ENCODE results near the gene RNF112. TPM values are rescaled to one million over a fixed set of nuclear protein-coding genes. Genes with fewer than 3 reads are reported as not detected.

RNF112 gene, protein sequence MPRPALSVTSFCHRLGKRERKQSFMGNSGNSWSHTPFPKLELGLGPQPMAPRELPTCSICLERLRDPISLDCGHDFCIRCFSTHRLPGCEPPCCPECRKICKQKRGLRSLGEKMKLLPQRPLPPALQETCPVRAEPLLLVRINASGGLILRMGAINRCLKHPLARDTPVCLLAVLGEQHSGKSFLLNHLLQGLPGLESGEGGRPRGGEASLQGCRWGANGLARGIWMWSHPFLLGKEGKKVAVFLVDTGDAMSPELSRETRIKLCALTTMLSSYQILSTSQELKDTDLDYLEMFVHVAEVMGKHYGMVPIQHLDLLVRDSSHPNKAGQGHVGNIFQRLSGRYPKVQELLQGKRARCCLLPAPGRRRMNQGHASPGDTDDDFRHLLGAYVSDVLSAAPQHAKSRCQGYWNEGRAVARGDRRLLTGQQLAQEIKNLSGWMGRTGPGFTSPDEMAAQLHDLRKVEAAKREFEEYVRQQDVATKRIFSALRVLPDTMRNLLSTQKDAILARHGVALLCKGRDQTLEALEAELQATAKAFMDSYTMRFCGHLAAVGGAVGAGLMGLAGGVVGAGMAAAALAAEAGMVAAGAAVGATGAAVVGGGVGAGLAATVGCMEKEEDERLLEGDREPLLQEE
- total RNA-seq (2021; fragmentation: NEBNext Ultra II Directional; extraction: Animal tissue kit (Norgen Biotek cat#: 25700)) (2.2 and 2.3 TPM in 2 replicates), polyA plus RNA-seq (2011; rRNA removed) (1.1 and 1.7 TPM in 2 replicates), polyA minus RNA-seq (2011; rRNA and poly(A)+ RNA removed) (0.68 and 0.98 TPM in 2 replicates)
- 1.7 TPM for polyA plus RNA-seq (2011; cell fraction: cytosol; rRNA removed)
- polyA plus RNA-seq (2011; cell fraction: nucleus; rRNA removed), result 8.6 TPM
- polyA plus RNA-seq (2012, experiment 1 of 2), result 1.4 to 3.8 TPM (median 2.5 TPM) in 4 replicates
- 0.79 TPM for polyA plus RNA-seq (2012, experiment 2 of 2)
- polyA plus RNA-seq (2013, experiment 1 of 2), result 0.85 TPM
- 0.90 TPM for polyA plus RNA-seq (2013, experiment 2 of 2)
- 4.6 TPM for polyA minus RNA-seq (2011; cell fraction: cytosol; rRNA and poly(A)+ RNA removed)
- polyA minus RNA-seq (2011; cell fraction: nucleus; rRNA and poly(A)+ RNA removed), result 1.6 TPM
- long read RNA-seq, experiment 1, result 0 reads
- long read RNA-seq, experiment 2, partial matches to known transcripts, result 0 of 1 reads
- long read RNA-seq, experiment 2, other reads (novel, unspliced or antisense), result 1 of 1 reads

DNA sequence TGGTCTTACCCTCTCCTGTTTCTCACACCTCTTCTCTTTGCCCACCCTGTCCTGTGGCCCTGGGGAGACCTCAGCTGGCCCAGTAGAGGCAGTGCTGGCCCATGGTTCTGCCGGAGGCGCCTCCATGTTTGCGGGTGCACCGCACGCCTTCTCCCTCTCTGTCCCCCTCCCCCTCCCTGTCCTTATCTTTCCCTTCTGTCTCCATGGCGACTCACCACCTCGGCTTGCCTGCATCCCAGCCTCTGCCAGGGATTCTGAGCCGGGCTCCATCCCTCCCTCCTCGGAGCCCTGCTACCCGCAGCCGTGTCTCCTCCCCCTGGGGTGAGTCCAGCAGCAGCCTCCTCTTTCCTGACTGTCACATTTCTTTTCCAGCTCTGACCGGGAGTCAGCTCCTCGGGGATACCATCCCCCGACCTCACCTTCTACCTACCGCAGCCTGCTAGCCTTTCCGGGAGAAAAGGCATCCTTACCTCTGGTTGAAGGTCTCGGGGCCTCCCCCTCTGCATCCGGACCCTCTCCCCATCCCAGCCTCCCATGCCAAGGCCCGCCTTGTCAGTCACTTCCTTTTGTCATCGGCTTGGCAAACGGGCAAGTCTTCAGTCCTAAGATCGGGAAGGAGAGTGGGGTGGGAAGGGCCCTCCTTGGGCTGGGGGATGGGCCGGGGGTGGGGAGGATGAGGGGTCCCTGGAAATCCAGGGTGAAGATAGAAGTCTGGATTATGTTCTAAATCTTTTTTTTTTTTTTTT, at the start of gene RNF112:
TSS of gene RNF112 (plus strand) at position 358 of the 746 bp plus-strand sequence. CDS start at position 535, 177 bp downstream.
- 54% methylated on average over 21 of the region's 23 CpGs; no CpG with 5 or more reads in 1 of the 2 experiments for WGBS, 2 experiments (ENCODE audit: extremely low coverage in 1 of 2, insufficient coverage in 1 of 2, insufficient read length in 1 of 2, insufficient replicate concordance in 2 of 2, low coverage in 1 of 2, low lambda C conversion rate in 2 of 2, missing lambda C conversion rate in 1 of 2)
- Histone ChIP-seq H3K14ac (ENCODE audit: insufficient read length) (no peak within 1 kb of the TSS), H3K18ac (ENCODE audit: extremely low read depth, low read length) (peak within 1 kb of the TSS; percentile 32), H3K4ac (replicated peaks; ENCODE audit: insufficient read length, low read depth, low read length) (peak within 1 kb of the TSS; percentile 39), H3K36me3 (ENCODE audit: control insufficient read depth in 2 of 4, insufficient read depth in 4 of 4, low read length in 3 of 4) (no peaks in the 10 kb centered on the region), H4K8ac (ENCODE audit: extremely low read depth, insufficient read depth, low read length) (peak within 1 kb of the TSS; percentile 23; the same call in 1 of the 2 replicates), H4K20me1 (replicated peaks in 1 of 2; ENCODE audit: control insufficient read depth in 1 of 2, insufficient read depth in 2 of 2, low read length in 2 of 2) (no peaks in the 10 kb centered on the region), H4K5ac (ENCODE audit: insufficient read length, low read depth, low read length) (no peak within 1 kb of the TSS), H4K91ac (replicated peaks; ENCODE audit: insufficient read length, low read length) (peak within 1 kb of the TSS; percentile 69), H3K4me3 (ENCODE audit: extremely low read depth in 1 of 4, insufficient read depth in 2 of 4, low read depth in 3 of 4, low read length in 4 of 4) (peak within 1 kb of the TSS in 1 of 4 experiments; percentile 46; a peak in 3 of 8 replicates), H3K9ac (replicated peaks in 1 of 4; ENCODE audit: extremely low read depth in 1 of 4, low read depth in 3 of 4, low read length in 3 of 4) (no peak within 1 kb of the TSS), H2BK12ac (ENCODE audit: low read depth, low read length) (peak within 1 kb of the TSS; percentile 62; the same call in 1 of the 2 replicates), H3K79me1 (ENCODE audit: low read depth, low read length) (no peaks in the 10 kb centered on the region), H3K23me2 (ENCODE audit: low read depth, low read length) (0 out of 2 replicates have a peak, but pooled peaks cover 3% of the 10 kb centered on the region), H2AFZ (ENCODE audit: low read length) (no peak within 1 kb of the TSS), H2BK15ac (ENCODE audit: low read length) (peak within 1 kb of the TSS; percentile 55; the same call in 1 of the 2 replicates), H3K56ac (replicated peaks; ENCODE audit: insufficient read length, low read depth, low read length) (peak within 1 kb of the TSS; percentile 18), H2BK20ac (ENCODE audit: low read length) (peak within 1 kb of the TSS; percentile 66; the same call in 1 of the 2 replicates), H3K27me3 (replicated peaks in 1 of 4; ENCODE audit: control insufficient read depth in 3 of 4, extremely low read depth in 1 of 4, insufficient read depth in 3 of 4, low read length in 3 of 4) (peaks cover 0 to 4% (median 0%) of the 10 kb centered on the region in 4 experiments; a peak in 1 of 7 replicates), H3K79me2 (ENCODE audit: control insufficient read depth in 1 of 2, insufficient read depth in 2 of 2, low read length in 2 of 2) (no peaks in the 10 kb centered on the region), H3K9me3 (ENCODE audit: insufficient read depth in 2 of 2, low read depth in 1 of 2, low read length in 1 of 2) (no peaks in the 10 kb centered on the region), H3K4me2 (ENCODE audit: insufficient read depth in 1 of 2, low read depth in 2 of 2, low read length in 2 of 2) (peak within 1 kb of the TSS; percentile 22 to 62; a peak in 3 of 4 replicates), H2BK120ac (replicated peaks; ENCODE audit: low read depth, low read length) (no peak within 1 kb of the TSS), H2BK5ac (ENCODE audit: low read depth, low read length) (peak within 1 kb of the TSS; percentile 49; the same call in 1 of the 2 replicates), H3K23ac (ENCODE audit: insufficient read length) (no peak within 1 kb of the TSS), H3K27ac (ENCODE audit: low read depth, low read length) (no peak within 1 kb of the TSS), H3K4me1 (replicated peaks in 1 of 4; ENCODE audit: control insufficient read depth in 3 of 4, insufficient read depth in 4 of 4, low read length in 3 of 4) (peaks cover 0 to 13% (median 6%) of the 10 kb centered on the region in 4 experiments; a peak in 4 of 7 replicates), H2AK5ac (ENCODE audit: low read depth, low read length) (peak within 1 kb of the TSS; percentile 3; the same call in 1 of the 2 replicates)
- DNase-seq (ENCODE audit: low read depth in 1 of 2, low spot score in 2 of 2) (no peak), FAIRE-seq (no peak)
- CTCF ChIA-PET (ENCODE audit: partially characterized antibody), result interaction anchor here (0.9 to 3.5 kb wide), 6 partner anchors 14 to 355 kb away, joined by 3 to 10 read pairs (median 4); partner anchors contain the start of gene B9D1
- POLR2A ChIA-PET (ENCODE audit: partially characterized antibody), result interaction anchor here (1.1 to 1.9 kb wide), 3 partner anchors 11 to 18 kb away, joined by 3 to 5 read pairs (median 3); no protein-coding TSS in a partner anchor
- TF ChIP-seq, protein P1, sequence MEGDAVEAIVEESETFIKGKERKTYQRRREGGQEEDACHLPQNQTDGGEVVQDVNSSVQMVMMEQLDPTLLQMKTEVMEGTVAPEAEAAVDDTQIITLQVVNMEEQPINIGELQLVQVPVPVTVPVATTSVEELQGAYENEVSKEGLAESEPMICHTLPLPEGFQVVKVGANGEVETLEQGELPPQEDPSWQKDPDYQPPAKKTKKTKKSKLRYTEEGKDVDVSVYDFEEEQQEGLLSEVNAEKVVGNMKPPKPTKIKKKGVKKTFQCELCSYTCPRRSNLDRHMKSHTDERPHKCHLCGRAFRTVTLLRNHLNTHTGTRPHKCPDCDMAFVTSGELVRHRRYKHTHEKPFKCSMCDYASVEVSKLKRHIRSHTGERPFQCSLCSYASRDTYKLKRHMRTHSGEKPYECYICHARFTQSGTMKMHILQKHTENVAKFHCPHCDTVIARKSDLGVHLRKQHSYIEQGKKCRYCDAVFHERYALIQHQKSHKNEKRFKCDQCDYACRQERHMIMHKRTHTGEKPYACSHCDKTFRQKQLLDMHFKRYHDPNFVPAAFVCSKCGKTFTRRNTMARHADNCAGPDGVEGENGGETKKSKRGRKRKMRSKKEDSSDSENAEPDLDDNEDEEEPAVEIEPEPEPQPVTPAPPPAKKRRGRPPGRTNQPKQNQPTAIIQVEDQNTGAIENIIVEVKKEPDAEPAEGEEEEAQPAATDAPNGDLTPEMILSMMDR (IDR thresholded peaks at IDR 0.05; ENCODE audit: control extremely low read depth in 1 of 3, insufficient read depth in 1 of 3, low read depth in 1 of 3, low read length in 3 of 3), result peak in 1 of 3 experiments; percentile 6; a peak in 1 of 4 replicates
- TF ChIP-seq CBX8 (IDR thresholded peaks at IDR 0.05; ENCODE audit: borderline replicate concordance, low read depth, low read length), result no peak

All from H1 (cell line).